ENCODE results near the gene MAG.

DNA sequence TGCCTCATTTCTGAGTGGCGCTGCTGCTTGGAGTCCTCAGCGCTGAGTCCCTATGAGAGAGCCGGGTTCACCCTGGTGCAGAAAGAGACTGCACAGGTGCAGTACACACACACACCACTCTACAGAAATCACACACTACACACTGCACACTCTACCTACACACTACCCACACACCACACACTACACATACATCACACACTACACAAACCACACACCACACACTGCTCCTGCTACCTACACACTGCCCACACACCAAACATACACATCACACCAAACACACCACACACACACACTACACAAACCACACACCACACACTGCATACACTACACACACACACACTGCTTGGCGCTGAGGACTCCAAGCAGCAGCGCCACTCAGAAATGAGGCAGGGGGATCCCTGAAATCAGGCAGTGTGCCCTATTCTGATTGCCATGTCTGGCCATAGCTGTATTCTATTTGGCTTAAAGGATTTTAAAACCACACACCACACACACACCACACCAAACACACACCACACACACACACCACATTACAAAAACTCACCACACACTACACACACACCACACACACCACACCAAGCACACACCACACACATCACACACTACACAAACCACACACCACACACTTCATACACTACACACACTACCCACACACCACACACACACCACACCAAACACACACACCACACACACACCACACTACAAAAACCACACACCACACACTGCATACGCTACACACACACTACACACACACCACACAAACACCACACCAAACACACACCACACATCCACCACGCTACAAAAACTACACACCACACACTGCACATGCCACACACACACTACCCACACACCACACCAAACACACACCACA lies 4.9 kb downstream of the MAG start:
- TF ChIP-seq, protein P1, sequence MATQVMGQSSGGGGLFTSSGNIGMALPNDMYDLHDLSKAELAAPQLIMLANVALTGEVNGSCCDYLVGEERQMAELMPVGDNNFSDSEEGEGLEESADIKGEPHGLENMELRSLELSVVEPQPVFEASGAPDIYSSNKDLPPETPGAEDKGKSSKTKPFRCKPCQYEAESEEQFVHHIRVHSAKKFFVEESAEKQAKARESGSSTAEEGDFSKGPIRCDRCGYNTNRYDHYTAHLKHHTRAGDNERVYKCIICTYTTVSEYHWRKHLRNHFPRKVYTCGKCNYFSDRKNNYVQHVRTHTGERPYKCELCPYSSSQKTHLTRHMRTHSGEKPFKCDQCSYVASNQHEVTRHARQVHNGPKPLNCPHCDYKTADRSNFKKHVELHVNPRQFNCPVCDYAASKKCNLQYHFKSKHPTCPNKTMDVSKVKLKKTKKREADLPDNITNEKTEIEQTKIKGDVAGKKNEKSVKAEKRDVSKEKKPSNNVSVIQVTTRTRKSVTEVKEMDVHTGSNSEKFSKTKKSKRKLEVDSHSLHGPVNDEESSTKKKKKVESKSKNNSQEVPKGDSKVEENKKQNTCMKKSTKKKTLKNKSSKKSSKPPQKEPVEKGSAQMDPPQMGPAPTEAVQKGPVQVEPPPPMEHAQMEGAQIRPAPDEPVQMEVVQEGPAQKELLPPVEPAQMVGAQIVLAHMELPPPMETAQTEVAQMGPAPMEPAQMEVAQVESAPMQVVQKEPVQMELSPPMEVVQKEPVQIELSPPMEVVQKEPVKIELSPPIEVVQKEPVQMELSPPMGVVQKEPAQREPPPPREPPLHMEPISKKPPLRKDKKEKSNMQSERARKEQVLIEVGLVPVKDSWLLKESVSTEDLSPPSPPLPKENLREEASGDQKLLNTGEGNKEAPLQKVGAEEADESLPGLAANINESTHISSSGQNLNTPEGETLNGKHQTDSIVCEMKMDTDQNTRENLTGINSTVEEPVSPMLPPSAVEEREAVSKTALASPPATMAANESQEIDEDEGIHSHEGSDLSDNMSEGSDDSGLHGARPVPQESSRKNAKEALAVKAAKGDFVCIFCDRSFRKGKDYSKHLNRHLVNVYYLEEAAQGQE (IDR thresholded peaks at IDR 0.05; ENCODE audit: insufficient replicate concordance, low read depth): no peak
- TF ChIP-seq, protein P2, sequence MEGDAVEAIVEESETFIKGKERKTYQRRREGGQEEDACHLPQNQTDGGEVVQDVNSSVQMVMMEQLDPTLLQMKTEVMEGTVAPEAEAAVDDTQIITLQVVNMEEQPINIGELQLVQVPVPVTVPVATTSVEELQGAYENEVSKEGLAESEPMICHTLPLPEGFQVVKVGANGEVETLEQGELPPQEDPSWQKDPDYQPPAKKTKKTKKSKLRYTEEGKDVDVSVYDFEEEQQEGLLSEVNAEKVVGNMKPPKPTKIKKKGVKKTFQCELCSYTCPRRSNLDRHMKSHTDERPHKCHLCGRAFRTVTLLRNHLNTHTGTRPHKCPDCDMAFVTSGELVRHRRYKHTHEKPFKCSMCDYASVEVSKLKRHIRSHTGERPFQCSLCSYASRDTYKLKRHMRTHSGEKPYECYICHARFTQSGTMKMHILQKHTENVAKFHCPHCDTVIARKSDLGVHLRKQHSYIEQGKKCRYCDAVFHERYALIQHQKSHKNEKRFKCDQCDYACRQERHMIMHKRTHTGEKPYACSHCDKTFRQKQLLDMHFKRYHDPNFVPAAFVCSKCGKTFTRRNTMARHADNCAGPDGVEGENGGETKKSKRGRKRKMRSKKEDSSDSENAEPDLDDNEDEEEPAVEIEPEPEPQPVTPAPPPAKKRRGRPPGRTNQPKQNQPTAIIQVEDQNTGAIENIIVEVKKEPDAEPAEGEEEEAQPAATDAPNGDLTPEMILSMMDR (IDR thresholded peaks at IDR 0.05; ENCODE audit: insufficient read depth, low read length): no peak

Data from HL-60 (cell line).